ENCODE results near the gene HEXA.

Gene HEXA

DNA sequence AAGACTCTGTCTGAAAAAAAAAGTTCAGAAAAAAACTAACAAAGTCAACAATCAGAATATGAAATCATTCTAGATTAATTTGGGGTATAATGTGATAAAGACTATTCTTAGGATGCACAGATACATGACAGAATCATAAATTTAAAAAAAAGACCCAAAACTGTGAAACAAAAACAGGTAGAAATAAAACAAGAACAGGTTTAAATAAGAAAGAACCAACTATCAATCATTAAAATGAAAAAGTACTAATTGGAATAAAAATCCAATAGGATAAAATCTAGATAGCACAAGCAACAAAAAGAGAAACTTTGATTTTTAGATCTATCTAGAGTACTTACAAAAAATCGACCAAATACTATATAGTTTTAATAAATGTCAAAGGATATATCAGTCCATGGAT is 35.7 kb upstream of the HEXA start:
- no peak for TF ChIP-seq CTCF (IDR thresholded peaks at IDR 0.05; ENCODE audit: insufficient read depth, low read length, poor library complexity, severe bottlenecking)
- no peaks in the 10 kb centered on the region for H3K27me3 ChIP-seq (replicated peaks; ENCODE audit: control insufficient read depth, insufficient read depth, low read length)

GRCh38 chr15:72411111-72411510 is 35.3 kb upstream of the HEXA start:
- DNase-seq (ENCODE audit: extremely low read depth, insufficient read length) = no peak
- Histone ChIP-seq H3K36me3 (ENCODE audit: control insufficient read depth, insufficient read depth, low read length) (no peaks in the 10 kb centered on the region), H3K4me3 (replicated peaks; ENCODE audit: low read depth, low read length) (no peak overlapping the region), H3K27me3 (replicated peaks; ENCODE audit: control insufficient read depth, insufficient read depth, low read length) (no peaks in the 10 kb centered on the region)
- no peak for TF ChIP-seq CTCF (IDR thresholded peaks at IDR 0.05; ENCODE audit: insufficient read depth, low read length, poor library complexity, severe bottlenecking)

More for the DNA sequence above, 35.7 kb upstream of the HEXA start:
- Histone ChIP-seq H3K36me3 (ENCODE audit: control insufficient read depth, insufficient read depth, low read length) (no peaks in the 10 kb centered on the region), H3K4me3 (replicated peaks; ENCODE audit: low read depth, low read length) (no peak overlapping the region)
- DNase-seq (ENCODE audit: extremely low read depth, insufficient read length) = no peak

- no peaks in the 10 kb centered on the region for H3K27me3 ChIP-seq (replicated peaks; ENCODE audit: control insufficient read depth, insufficient read depth, low read length)
Observed at GRCh38 chr15:72406936-72407335, 31.1 kb upstream of the HEXA start.

GRCh38 chr15:72404841-72405240 is 29.0 kb upstream of the HEXA start:
- no peak for DNase-seq (ENCODE audit: extremely low read depth, insufficient read length)
- no peak for TF ChIP-seq CTCF (IDR thresholded peaks at IDR 0.05; ENCODE audit: insufficient read depth, low read length, poor library complexity, severe bottlenecking)
- Histone ChIP-seq H3K36me3 (ENCODE audit: control insufficient read depth, insufficient read depth, low read length) (no peaks in the 10 kb centered on the region), H3K4me3 (replicated peaks; ENCODE audit: low read depth, low read length) (no peak overlapping the region), H3K27me3 (replicated peaks; ENCODE audit: control insufficient read depth, insufficient read depth, low read length) (no peaks in the 10 kb centered on the region)

More at GRCh38 chr15:72406936-72407335, 31.1 kb upstream of the HEXA start:
- no peak overlapping the region for H3K4me3 ChIP-seq (replicated peaks; ENCODE audit: low read depth, low read length)
- no peak for DNase-seq (ENCODE audit: extremely low read depth, insufficient read length)
- no peaks in the 10 kb centered on the region for H3K36me3 ChIP-seq (ENCODE audit: control insufficient read depth, insufficient read depth, low read length)
- no peak for TF ChIP-seq CTCF (IDR thresholded peaks at IDR 0.05; ENCODE audit: insufficient read depth, low read length, poor library complexity, severe bottlenecking)

GRCh38 chr15:72404356-72404755 is 28.5 kb upstream of the HEXA start:
- no peak overlapping the region for H3K4me3 ChIP-seq (replicated peaks; ENCODE audit: low read depth, low read length)
- no peak for DNase-seq (ENCODE audit: extremely low read depth, insufficient read length)
- no peak for TF ChIP-seq CTCF (IDR thresholded peaks at IDR 0.05; ENCODE audit: insufficient read depth, low read length, poor library complexity, severe bottlenecking)
- H3K36me3 ChIP-seq (ENCODE audit: control insufficient read depth, insufficient read depth, low read length) = no peaks in the 10 kb centered on the region
- no peaks in the 10 kb centered on the region for H3K27me3 ChIP-seq (replicated peaks; ENCODE audit: control insufficient read depth, insufficient read depth, low read length)

- no peak for TF ChIP-seq CTCF (IDR thresholded peaks at IDR 0.05; ENCODE audit: insufficient read depth, low read length, poor library complexity, severe bottlenecking)
- Histone ChIP-seq H3K4me3 (replicated peaks; ENCODE audit: low read depth, low read length) (no peak overlapping the region), H3K27me3 (replicated peaks; ENCODE audit: control insufficient read depth, insufficient read depth, low read length) (no peaks in the 10 kb centered on the region), H3K36me3 (ENCODE audit: control insufficient read depth, insufficient read depth, low read length) (no peaks in the 10 kb centered on the region)
- no peak for DNase-seq (ENCODE audit: extremely low read depth, insufficient read length)
Observed at GRCh38 chr15:72402726-72403125, 26.9 kb upstream of the HEXA start.

Measured in GM06990 (cell line).